ENCODE measurements around the gene TMC1. TPM values are rescaled to one million over a fixed set of nuclear protein-coding genes. Genes with fewer than 3 reads are reported as not detected.
"Not testable (repeated sequence)": the region's sequence is repeated elsewhere in the genome, so short reads cannot be mapped to it uniquely, and the experiment has no call there.

TMC1 gene
- total RNA-seq, 1 donor from 2014 or later, result not detected

DNA sequence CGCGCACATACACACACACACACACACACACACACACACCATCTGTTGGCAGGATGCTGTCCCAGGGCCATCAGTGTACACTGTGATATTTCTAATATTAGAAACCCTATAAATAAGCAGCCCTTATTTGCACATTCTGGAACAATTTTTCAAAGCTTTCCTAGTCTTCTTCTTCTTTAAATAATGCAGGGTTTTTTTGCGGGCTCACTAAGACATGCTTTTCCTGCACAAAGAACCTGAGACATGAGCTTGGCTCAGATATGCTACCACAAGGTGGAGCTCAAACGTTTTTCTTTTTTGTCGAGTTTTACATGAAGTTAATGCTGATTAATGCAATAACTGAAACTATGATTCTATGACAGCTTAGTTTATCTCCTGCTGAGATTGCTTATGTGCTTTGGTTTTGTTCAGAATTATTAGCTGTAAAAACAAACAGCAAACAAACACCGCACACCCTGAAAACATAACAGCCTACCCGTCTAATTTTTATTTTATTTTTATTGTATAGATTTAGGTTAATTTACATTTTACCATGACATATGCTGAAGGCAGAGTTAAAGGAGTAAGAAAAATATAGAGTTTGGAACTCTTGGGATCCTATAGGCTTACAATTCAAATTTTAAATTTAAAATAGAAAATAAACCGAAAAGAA is 335.7 kb downstream of the TMC1 start:
- intact Hi-C loops (cut with micrococcal nuclease), result loop anchor here (5.0 to 10.0 kb wide), 3 partner anchors 168 to 325 kb away; no protein-coding TSS in a partner anchor

DNA sequence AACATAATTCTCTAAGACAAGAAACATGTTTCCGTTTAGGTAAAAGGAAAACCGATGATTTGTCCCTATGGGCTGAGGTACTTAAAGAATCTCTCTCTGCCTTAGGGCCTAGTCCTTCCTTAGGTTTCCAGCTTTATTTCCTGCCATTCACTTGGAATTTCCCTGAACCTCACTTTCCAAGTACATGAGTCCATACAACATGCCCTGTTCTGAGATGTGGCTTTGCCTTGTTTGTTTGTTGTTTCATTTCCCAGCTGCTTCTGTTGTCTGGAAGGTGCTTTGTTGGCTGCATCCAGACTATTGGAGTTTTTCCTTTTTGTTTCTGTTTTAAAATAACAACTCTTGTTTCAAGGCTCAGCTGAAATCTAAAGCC is 336.2 kb downstream of the TMC1 start:
- intact Hi-C loops (cut with micrococcal nuclease), result loop anchor here (5.0 to 10.0 kb wide), 3 partner anchors 167 to 325 kb away; no protein-coding TSS in a partner anchor

DNA sequence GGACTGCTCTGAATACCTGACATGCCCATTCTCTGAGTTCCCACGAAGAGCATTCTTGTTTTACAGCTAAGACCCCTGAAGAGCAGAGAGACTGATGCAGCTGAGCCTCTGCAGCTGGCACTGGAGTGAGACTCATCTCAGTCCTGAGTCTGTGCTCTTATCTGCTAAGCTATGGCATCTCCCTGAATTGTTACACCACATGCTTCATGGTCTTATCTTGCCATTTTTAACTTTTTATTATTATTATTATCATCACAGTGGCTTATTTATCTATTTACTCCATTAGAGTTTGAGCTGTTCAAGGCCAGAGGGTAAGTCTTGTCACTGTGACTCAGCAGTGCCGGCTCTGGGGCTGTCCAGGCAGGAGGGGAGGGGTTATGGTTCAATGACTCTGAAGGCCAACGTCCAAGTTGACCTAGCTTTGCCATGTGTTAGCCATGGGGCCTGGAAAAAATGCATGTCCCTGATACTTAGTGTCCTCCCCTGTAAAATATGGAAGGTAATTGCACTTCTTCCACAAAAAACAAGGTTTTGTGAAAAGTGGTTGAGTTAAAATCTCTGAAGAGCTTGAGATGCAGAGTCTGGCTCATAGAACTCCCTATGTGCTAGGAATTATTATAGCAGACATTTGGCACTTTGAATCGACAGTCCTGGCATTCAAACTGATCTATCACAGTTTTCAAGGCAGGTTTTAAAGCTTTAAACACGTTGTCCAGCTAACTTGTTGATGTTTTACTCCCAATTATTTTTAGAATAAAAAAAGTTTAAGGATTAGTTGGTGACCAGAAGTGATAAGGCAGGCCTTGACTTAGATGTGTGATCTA is 336.9 kb downstream of the TMC1 start:
- intact Hi-C loops (cut with micrococcal nuclease), result loop anchor here (5.0 to 10.0 kb wide), 3 partner anchors 166 to 324 kb away; no protein-coding TSS in a partner anchor

DNA sequence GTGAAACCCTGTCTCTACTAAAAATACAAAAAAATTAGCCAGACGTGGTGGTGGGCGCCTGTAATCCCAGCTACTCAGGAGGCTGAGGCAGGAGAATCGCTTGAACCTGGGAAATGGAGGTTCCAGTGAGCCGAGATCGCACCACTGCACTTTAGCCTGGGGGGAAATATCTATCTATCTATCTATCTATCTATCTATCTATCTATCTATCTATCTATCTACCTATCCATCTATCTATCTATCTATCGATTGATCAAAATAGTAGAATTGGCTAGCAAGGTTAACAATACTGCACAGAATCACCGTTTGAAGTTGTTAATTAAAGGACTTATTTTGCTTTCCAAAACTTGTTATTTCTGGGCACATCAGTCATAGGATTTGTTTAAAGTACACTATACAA is 341.4 kb downstream of the TMC1 start:
- intact Hi-C loops (cut with micrococcal nuclease), result not testable (repeated sequence)

DNA sequence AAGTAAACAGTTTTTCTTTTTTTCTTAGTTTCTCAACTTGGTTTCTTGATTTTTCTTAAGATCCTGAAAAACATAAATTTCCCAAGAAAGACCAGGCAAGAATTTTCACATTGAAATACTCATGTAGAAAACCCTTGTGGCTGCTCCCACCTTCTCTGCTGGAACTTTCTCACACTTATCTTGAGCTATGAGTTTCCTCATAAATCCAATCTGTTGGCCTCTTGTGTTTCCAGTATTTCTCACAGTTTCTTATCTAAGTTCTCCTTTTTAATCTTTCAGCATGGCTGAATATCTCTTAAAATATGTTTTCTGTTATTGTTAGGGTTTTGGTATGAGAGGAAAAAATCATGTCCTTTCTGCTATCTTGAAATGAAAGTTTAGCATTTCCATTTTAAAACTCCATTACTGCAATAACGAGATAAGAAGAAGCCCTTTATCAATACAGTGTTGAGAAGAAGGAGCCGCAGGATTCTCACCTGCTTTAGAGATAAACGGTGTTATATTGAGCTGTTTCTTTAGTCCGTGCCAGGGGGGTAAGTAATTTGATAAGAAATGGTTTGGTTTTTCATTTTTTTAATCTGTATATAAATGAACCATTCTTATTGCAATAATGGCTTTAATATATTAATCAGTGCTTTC is 342.2 kb downstream of the TMC1 start:
- intact Hi-C loops (cut with micrococcal nuclease), result no loop called here

DNA sequence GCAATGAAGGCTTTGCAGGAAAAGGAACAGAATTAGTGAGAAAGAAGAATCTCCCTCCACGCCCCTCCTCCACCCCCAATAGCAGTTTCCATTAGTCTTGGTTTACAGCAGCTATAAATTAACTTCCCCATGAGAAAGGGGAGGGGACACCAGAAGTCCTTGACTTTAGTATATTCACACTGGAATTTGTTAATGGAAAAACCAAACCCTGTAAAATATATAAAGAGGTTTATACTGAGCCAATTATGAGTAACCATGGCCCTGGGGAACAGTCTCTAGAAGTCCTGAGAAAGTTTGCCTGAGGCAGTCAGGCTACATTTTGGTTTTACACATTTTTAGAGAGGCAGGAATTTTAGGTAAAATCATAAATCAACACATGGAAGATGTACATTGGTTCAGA is 342.9 kb downstream of the TMC1 start:
- intact Hi-C loops (cut with micrococcal nuclease), result no loop called here

DNA sequence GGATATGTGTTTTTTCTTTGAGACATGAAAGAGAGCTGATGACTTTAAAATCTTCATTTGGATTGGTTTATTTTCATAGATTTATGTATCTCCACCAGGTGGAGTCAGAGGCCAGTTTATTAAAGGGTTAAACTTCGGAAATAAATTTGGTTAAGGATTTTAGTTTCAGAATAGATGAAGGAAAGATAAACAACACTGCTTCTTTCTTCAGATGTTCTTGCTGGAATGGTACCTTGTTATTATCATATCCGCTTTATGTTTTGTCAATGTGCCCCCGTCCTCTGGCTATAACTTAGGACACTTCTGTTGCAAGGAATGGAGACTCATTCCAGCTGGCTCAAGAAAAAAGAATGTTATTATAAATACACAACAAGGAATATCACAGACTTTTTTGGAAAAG is 350.3 kb downstream of the TMC1 start:
- intact Hi-C loops (cut with micrococcal nuclease), result loop anchor here (5.0 kb wide), 1 partner anchor 211 kb away; no protein-coding TSS in a partner anchor

DNA sequence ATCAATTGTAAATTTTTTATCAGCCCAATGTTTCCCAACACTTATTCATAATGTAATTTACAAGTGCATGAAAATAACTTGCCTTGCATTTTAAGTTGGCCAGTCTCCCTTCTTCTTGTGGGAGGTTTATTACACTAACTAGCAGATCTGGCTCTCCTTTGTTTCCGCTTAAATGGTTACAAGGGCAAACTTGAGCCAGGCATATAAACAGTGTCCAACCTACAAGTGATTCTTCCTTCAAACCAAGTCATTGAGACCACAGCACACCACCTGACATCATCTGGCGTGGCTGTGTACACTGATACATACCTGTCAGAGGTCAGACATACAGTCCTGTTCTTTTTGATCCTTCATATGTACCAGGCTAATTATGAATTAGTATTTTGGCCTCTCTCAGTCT is 351.3 kb downstream of the TMC1 start:
- intact Hi-C loops (cut with micrococcal nuclease), result loop anchor here (5.0 kb wide), 1 partner anchor 210 kb away; no protein-coding TSS in a partner anchor

DNA sequence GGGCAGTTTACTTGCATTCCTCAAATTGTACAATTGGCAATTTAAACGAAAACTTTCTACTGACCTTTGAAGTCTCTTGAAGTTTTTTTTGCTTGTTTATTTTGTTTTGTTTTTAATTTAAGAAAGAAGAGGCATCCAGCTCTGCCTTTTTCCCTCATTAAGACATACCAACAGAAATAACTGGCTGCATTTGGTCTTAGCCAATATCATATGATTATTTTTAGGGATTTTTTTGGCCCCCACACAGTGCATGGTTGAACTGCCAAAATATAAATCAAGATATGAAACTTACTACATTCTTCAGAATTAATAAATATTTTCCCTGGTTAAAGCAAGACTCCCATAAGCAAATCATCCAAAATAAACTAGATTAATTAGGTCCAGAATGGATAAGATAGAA is 352.0 kb downstream of the TMC1 start:
- intact Hi-C loops (cut with micrococcal nuclease), result loop anchor here (5.0 kb wide), 1 partner anchor 209 kb away; no protein-coding TSS in a partner anchor

DNA sequence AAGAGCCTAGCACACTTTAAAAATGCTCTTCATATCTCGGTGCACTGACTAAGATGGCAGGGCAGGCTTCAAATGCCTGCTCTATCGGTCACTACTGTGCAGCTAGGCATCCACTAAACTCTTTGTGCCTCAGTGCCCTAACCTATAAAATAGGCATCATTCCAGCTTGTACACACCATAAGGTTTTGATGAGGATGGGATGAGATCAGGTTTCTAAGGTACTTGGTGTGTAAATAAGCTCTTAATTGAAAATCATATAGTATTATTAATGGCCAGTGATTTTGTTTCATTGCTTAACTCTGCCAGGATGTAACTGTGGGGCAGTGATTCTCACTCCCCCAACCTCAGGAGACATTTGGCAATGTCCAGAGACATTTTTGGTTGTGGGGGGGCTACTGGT is 352.9 kb downstream of the TMC1 start:
- intact Hi-C loops (cut with micrococcal nuclease), result loop anchor here (5.0 kb wide), 1 partner anchor 208 kb away; no protein-coding TSS in a partner anchor

DNA sequence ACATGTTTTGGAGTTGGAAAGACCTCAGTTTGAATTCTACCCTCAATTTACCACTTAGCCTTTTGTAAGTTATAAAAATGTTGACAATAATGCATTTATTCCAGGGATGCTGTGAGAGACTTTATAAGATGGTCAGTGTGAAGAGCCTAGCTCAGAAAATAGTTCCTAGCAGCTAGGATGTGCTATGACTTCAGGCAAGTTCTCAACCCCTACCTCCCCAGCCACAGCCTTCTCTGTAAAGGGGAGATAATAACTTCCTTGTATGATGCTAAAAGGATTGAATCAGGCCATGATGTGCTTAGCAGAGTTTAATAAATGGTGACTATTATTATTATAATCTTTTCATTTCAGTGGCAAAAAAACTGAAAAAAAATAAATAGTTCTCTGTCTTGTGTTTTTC is 353.8 kb downstream of the TMC1 start:
- intact Hi-C loops (cut with micrococcal nuclease), result no loop called here

DNA sequence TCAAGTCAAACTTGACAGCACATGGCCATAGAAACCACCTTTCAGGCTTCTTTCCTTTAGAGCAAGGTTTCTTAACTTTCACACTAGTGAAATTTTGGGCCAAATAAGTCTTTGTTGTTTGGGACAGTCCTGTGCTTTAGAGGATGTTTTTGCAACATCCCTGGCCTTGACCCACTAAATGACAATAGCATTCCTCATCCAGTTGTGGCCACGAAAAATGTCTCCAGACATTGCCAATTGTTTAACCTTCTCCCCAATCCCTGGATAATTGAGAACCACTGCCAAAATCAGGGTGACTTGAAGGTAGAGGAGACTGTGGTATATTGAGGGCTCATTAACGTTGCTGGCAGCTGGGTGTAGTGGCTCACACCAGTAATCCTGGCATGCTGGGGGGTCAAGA is 359.4 kb downstream of the TMC1 start:
- intact Hi-C loops (cut with micrococcal nuclease), result no loop called here

DNA sequence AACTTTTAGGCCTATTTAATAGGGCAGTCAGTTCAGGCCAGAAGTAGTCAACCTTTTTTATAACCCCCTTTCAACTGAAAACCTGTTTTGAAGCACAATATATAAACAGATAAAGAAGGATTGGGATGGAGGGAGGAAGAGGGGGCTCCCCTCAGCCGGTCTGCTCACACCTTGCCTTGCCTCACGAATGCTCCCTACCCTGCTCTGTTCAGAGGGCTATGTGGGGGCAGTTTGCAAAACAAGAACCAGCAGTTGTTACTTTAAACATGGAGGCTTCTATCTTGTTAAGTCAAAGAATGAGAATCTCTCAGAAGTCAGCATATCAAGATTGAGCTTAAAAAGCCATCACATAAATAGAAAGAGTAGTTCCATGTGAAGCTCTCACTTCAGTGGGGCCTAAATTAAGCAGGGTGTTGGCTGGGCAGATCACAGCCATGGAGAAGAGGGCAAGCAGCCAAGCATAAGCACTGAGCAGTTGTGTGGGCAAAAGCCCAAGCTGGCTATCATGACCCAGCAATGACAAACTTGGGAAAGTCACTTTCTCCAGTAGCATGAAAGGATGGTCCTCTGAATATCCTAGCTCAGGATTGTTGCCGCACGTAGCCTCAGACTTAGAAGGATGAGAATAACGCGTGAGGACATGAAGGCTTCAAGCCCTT is 360.8 kb downstream of the TMC1 start:
- intact Hi-C loops (cut with micrococcal nuclease), result no loop called here

DNA sequence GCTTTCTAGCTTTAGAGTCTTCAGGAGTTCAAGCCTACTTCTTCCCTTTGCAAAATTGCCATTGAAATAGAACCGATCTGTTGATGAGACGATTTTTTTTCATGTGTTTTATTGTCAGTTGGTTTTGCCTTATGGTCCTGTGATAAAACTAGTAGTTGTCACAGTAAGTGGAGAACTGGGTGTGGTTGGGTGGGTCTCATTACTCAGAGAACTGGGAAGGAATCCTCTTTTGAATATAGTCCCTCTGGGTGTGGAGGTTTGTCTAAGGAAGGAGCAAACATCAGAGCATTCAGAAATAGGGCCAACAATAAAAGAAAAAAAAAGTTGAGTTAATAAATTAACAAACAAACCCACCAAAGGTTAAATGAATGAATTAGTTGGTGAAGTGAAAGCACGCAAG is 362.5 kb downstream of the TMC1 start:
- intact Hi-C loops (cut with micrococcal nuclease), result no loop called here

DNA sequence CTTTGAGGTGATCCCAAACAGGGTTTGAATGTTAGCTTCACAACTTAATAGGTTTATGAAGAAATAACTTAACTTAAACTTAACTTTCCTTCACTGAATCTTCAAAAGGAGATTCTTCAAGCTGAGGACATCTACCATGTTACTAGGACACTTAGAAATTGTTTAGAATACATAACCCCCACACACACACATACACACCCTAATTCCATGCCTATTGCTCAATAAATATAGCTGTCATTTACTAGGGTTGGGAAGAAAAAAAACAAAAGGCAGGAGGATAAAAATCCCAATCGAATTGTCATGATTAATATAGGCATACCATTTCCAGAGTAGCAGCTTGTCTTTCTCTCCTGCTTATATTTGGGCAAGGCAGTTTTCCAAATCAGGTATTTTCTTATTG is 363.1 kb downstream of the TMC1 start:
- intact Hi-C loops (cut with micrococcal nuclease), result no loop called here

Other genes starting within 250 kb of the TMC1 start
- 75.2 and 84.4 TPM in 2 replicates for gene ZFAND5, start 156.4 kb upstream of the TMC1 start, total RNA-seq

Measured in T-helper 2 cell treated with Interferon-gamma antibody and Interleukin-4, amounts not matched to agents 100 ng/mL and 5 ng/mL, for 36 hours (primary cell).